DND-41 (cell line): ENCODE measurements around the gene DFFB.

Experiments
- CTCF ChIP-seq: IDR thresholded peaks from 2 replicates; pipeline ENCODE4 v1.5.1; 2012; ENCODE audit warnings: borderline replicate concordance, low read length, moderate library complexity, mild to moderate bottlenecking; ENCODE audit not compliant: poor library complexity, severe bottlenecking; ENCODE audit errors: extremely low read depth
- EZH2 ChIP-seq: IDR thresholded peaks from 3 replicates; pipeline ENCODE4 v1.6.1; 2012; ENCODE audit warnings: borderline replicate concordance, low read depth, mild to moderate bottlenecking, moderate library complexity, low read length, inconsistent platforms; ENCODE audit not compliant: severe bottlenecking

GRCh38 chr1:3910857-3911845 lies 53.9 kb downstream of the DFFB start:
- peak; percentile 83 for TF ChIP-seq CTCF
- no peak for TF ChIP-seq EZH2
